HG02759 (cell line): ENCODE measurements around the gene MAGEA8.
"Not testable (repeated sequence)": the region's sequence is repeated elsewhere in the genome, so short reads cannot be mapped to it uniquely, and the experiment has no call there.

ENCODE experiments used
- ATAC-seq: cut with Tn5 transposase; IDR thresholded peaks from one replicate; pipeline ENCODE4 v1.9.1; 2021; ENCODE audit warnings: mild to moderate bottlenecking, moderate library complexity; ENCODE audit not compliant: unreplicated experiment

The MAGEA8 gene, protein sequence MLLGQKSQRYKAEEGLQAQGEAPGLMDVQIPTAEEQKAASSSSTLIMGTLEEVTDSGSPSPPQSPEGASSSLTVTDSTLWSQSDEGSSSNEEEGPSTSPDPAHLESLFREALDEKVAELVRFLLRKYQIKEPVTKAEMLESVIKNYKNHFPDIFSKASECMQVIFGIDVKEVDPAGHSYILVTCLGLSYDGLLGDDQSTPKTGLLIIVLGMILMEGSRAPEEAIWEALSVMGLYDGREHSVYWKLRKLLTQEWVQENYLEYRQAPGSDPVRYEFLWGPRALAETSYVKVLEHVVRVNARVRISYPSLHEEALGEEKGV

DNA sequence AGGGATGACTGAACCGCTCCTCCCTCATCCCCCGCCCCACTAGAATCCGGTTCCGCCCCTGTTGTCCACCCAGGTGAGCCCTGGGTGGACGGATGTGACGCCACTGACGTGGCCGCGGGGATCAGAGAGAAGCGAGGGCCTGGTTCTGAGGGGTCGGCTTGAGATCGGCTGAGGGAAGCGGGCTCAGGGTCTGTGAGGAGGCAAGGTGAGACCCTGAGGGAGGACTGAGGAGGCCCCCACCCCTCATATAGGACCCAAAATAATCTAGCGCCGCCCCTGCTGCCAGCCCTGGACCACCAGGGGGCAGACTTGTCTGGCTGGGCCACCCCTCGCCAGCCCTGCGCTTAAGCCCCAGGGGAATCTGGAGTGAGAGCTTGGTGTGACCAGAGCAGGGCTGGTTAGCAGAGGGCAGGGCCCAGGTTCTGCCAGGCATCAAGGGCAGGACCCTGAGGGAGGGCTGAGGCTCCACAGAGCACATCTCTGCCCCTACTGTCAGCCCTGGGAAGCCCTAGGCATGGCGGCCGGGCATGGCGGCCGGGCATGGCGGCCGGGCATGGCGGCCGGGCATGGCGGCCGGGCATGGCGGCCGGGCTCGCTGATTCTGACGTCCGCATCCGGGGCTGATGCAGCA lies at the start of gene MAGEA8:
Gene MAGEA8 (plus strand): TSS at position 103 of the 631 bp plus-strand sequence. CDS start 3,090 bp downstream, outside the sequence.
- ATAC-seq, result no peak

- ATAC-seq, result no peak
These were observed 49.5 kb upstream of the MAGEA8 start for GRCh38 chrX:149831473-149831872.

- not testable (repeated sequence) for ATAC-seq
These were observed 44.3 kb upstream of the MAGEA8 start for GRCh38 chrX:149836728-149837127.

DNA sequence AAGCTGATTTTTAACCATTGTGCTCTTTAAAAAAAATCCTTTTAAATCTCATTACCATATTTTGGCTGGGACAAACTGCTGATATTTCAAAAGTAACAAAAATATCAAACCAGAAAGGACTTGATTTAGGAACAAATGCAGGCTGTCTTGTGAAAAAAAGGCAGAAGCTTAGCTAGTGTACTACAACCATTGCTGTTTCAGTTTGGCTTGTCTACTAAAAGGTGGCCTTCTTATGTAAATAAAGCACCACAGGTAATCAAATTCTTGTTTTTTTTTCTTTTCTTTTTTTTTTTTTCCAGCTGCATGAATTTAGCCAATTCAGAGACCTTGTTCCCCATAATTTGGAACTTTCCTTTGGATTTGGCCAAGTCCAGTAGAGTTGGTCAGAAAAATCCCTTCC lies 43.8 kb upstream of the MAGEA8 start:
- ATAC-seq, result no peak

DNA sequence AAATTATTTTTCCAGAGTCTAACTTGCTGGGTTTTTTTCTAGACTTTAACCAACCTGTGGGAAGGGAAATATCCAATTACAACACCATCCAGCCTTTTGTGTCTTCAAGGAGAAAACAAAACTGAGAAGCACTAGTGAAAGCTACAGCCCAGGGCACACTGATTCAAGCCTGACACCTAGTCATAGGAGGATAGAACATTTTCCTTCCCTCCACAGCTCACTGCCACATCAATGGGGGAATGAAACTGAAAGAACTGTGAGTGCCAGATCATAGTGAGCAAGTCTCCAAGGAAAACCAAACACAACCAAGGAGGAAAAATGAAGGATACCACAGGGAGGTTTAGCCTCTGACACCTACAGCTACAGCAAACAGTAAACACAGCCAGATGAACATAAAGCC lies 43.3 kb upstream of the MAGEA8 start:
- ATAC-seq, result no peak

DNA sequence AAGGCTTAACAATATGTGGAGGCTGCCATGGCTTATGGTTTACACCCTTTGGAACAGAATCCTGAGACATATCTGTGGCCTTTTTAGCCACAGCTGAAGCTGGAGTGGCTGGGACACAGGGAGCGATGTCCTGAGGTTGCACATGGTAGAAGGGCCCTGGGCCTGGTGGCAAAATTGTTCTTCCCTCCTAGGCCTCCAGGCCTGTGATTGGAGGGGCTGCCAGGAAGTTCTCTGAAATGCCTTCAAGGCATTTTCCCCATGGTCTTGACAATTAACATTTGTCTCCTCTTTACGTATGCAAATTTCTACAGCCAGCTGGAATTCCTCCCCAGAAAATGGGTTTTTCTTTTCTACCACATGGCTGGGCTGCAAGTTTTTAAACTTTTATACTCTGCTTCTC lies 39.1 kb upstream of the MAGEA8 start:
- ATAC-seq, result no peak

- no peak for ATAC-seq
These were observed 35.6 kb upstream of the MAGEA8 start for GRCh38 chrX:149845385-149845784.

- ATAC-seq, result no peak
These were observed 34.2 kb upstream of the MAGEA8 start for GRCh38 chrX:149846789-149847188.

GRCh38 chrX:149848855-149849254 lies 32.1 kb upstream of the MAGEA8 start:
- no peak for ATAC-seq

- no peak for ATAC-seq
These were observed 31.2 kb upstream of the MAGEA8 start for GRCh38 chrX:149849787-149850186.

GRCh38 chrX:149851864-149852263 lies 29.1 kb upstream of the MAGEA8 start:
- no peak for ATAC-seq

GRCh38 chrX:149853925-149854324 lies 27.1 kb upstream of the MAGEA8 start:
- ATAC-seq, result no peak

DNA sequence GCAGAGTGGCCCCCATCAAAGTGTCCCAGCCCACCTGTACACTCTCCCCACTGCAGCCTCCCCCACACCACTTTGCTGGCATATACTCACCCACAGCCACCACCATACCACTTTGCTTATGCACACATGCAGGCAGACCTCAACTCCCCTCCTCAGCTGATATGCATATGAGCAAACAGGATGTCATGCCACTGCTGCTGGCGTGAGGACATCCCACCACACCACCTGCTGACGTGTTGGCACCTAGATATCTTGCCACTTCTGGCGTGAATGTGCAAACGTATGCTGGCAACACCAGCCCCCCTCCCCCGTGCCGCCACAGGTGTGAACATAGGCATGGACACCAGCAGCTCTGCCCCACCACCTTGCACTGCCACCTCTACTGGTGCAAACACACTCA lies 22.4 kb upstream of the MAGEA8 start:
- ATAC-seq, result no peak

- no peak for ATAC-seq
These were observed 20.5 kb upstream of the MAGEA8 start for GRCh38 chrX:149860445-149860844.

DNA sequence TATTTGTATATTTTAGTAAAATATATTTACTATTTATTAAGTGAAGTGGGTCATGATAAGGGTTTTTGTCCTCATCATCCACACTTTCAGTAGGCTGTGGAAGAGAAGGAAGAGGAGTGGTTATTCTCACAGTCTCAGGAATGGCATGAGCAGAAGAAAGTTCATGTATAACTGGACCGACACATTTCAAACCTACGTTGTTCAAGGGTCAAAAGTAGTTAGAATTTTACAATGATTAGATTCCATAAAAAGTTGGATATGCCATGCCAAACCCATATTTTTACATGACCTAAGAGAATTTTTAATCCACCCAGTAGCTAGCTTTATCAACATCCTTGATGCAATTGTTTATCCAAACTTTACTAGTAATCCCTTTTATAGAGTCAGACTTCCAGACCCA lies 15.6 kb upstream of the MAGEA8 start:
- ATAC-seq, result no peak

- no peak for ATAC-seq
These were observed 13.5 kb upstream of the MAGEA8 start for GRCh38 chrX:149867488-149867887.

- ATAC-seq, result no peak
These were observed 10.1 kb upstream of the MAGEA8 start for GRCh38 chrX:149870840-149871239.

- ATAC-seq, result no peak
These were observed 9.6 kb upstream of the MAGEA8 start for GRCh38 chrX:149871433-149871832.

DNA sequence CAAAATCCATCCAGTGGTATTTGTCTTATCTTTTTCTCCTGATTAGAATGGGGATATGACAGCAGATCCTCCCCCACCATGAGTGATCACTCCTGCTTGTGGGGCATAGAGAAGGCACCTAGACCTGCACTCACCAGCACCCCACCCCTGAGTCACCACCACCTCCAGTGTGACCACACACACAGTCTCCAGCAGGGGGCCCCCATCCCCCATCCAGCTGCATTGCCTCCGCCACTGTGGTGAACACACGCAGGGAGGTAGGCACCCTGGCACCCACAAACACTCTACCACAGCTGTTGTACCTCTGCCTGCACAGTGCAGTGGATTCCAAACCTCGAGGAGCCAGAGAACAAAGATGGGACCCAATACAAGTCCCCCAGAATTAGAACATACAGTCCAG lies 9.0 kb upstream of the MAGEA8 start:
- ATAC-seq, result peak; percentile 95

GRCh38 chrX:149877157-149877556 lies 3.8 kb upstream of the MAGEA8 start:
- ATAC-seq, result no peak

DNA sequence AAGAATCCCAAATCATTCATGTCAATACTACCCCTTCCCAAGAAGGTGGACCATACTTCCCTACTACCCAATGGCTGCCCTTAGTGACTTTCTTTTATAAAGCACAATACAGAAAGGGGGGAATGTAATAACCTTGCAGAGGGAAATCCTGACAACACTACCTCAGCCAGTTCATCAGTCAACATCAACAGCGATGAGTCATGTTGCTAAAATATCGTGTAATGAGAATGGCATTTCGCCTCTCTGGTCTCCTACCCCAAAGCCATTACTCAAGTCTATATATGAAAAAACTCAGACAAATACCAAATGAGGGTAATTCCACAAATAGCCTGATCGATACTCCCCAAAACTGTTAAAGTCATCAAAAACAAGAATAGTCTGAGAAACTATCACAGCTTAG lies 3.3 kb upstream of the MAGEA8 start:
- no peak for ATAC-seq

- not testable (repeated sequence) for ATAC-seq
These were observed 9.8 kb downstream of the MAGEA8 start for GRCh38 chrX:149890828-149891227.

- ATAC-seq, result no peak
These were observed 17.6 kb downstream of the MAGEA8 start for GRCh38 chrX:149898554-149898953.
